ENCODE measurements around the gene KCNH2.

GRCh38 chr7:150923196-150923595, 54.9 kb downstream of the KCNH2 start:
- no peak for TF ChIP-seq POLR2A (IDR thresholded peaks at IDR 0.05)
- TF ChIP-seq, protein P1, sequence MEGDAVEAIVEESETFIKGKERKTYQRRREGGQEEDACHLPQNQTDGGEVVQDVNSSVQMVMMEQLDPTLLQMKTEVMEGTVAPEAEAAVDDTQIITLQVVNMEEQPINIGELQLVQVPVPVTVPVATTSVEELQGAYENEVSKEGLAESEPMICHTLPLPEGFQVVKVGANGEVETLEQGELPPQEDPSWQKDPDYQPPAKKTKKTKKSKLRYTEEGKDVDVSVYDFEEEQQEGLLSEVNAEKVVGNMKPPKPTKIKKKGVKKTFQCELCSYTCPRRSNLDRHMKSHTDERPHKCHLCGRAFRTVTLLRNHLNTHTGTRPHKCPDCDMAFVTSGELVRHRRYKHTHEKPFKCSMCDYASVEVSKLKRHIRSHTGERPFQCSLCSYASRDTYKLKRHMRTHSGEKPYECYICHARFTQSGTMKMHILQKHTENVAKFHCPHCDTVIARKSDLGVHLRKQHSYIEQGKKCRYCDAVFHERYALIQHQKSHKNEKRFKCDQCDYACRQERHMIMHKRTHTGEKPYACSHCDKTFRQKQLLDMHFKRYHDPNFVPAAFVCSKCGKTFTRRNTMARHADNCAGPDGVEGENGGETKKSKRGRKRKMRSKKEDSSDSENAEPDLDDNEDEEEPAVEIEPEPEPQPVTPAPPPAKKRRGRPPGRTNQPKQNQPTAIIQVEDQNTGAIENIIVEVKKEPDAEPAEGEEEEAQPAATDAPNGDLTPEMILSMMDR (IDR thresholded peaks at IDR 0.05): no peak

Data from adrenal gland (tissue), 5 donors.